ENCODE measurements around the gene DNAH2.
A peak's percentile ranks its signal among the peaks of the same experiment; 100 is the strongest.

Gene DNAH2

DNA sequence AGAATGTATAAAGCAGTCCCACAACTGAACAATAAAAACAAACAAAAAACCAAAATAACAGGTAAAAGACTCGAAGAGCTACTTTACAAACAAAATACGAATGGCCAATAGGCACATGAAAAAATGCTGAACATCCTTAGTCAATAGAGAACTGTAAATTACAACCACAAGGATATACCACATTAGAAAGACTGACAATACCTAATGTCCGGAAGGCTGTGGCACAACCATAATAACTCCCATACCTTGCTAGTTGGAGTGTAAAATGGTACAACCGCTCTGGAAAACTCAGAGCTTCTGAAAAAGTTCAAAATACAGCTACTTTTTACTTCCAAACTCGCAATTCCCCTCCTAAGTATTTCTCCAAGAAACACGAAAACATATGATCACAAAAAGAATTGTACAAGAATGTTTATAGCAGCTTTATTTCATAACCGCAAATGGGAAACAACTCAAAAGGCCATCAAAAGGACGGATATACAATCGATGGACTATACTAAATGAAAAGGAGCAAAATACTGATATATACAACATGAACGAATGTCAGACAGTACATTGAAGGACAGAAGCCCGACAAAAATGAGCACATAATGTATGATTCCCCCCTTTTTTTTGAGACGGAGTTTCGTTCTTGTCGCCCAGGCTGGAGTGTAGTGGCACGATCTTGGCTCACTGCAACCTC is 32.6 kb upstream of the DNAH2 start:
- no peak for DNase-seq (ENCODE audit: low read depth)
- TF ChIP-seq, protein P1, sequence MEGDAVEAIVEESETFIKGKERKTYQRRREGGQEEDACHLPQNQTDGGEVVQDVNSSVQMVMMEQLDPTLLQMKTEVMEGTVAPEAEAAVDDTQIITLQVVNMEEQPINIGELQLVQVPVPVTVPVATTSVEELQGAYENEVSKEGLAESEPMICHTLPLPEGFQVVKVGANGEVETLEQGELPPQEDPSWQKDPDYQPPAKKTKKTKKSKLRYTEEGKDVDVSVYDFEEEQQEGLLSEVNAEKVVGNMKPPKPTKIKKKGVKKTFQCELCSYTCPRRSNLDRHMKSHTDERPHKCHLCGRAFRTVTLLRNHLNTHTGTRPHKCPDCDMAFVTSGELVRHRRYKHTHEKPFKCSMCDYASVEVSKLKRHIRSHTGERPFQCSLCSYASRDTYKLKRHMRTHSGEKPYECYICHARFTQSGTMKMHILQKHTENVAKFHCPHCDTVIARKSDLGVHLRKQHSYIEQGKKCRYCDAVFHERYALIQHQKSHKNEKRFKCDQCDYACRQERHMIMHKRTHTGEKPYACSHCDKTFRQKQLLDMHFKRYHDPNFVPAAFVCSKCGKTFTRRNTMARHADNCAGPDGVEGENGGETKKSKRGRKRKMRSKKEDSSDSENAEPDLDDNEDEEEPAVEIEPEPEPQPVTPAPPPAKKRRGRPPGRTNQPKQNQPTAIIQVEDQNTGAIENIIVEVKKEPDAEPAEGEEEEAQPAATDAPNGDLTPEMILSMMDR (conservative IDR thresholded peaks at IDR 0.05; ENCODE audit: low read depth, low read length), result no peak
- H3K4me3 ChIP-seq (ENCODE audit: low read length), result peak overlapping the region; percentile 97

DNA sequence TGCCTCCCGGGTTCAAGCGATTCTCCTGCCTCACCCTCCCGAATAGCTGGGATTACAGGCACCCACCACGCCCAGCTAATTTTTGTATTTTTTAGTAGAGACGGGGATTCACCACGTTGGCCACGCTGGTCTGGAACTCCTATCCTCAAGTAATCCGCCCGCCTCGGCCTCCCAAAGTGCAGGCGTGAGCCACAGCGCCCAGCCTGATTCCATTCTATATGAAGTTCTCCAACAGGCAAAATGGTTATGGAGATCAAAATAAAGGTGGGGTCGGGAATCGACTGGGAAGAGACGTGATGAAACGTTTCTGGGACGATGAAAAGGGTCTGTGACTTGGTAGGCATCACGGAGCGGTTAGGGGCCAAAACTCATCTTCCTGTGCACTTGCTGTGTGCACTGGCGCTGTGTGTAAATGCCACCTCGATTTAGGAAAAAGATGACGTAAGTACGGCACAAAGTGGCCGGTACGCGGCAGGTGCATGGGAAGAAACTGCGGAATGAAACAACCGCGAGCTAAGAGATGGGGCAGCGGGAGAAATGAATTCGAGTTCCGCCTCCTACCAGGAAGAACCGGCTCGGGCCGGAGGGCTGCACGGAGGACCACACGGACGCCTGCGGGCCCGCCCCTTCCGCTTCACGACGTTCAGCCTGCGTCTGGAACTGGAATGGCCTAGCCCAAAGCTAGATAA is 31.9 kb upstream of the DNAH2 start:
- peak; percentile 75 for DNase-seq (ENCODE audit: low read depth)
- peak overlapping the region; percentile 97 for H3K4me3 ChIP-seq (ENCODE audit: low read length)
- TF ChIP-seq, protein P1 (conservative IDR thresholded peaks at IDR 0.05; ENCODE audit: low read depth, low read length), result no peak

DNA sequence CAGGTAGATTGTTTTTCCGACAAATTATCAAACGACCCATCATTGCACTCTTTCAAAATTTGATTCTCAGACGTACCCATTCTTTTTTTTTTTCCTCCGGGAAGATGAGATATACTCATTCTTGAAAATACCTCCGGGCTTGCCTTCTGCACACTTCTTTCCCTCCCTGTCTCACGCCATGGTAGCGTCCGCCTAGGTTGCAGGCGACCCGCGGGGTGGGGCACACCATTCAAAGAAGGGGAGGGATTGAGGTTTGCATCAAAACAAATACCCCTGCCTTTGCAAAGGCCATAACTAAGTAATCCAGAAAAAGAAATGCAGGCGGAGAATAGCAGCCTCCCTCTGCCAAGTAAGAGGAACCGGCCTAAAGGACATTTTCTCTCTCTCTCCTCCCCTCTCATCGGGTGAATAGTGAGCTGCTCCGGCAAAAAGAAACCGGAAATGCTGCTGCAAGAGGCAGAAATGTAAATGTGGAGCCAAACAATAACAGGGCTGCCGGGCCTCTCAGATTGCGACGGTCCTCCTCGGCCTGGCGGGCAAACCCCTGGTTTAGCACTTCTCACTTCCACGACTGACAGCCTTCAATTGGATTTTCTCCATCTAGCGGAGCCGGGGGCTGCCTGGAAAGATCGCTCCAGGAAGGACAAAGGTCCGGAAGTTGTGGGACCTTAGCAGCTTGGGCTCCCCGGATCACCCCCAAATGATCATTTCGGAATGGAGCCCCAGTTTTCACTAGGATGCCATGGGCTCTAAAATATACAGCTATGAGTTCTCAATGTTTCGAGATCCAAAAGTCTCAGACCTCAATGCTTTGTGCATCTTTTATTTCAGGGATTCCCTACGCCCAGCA is 31.1 kb upstream of the DNAH2 start:
- peak overlapping the region; percentile 97 for H3K4me3 ChIP-seq (ENCODE audit: low read length)
- peak; percentile 47 for DNase-seq (ENCODE audit: low read depth)
- TF ChIP-seq, protein P1 (conservative IDR thresholded peaks at IDR 0.05; ENCODE audit: low read depth, low read length), result no peak

DNA sequence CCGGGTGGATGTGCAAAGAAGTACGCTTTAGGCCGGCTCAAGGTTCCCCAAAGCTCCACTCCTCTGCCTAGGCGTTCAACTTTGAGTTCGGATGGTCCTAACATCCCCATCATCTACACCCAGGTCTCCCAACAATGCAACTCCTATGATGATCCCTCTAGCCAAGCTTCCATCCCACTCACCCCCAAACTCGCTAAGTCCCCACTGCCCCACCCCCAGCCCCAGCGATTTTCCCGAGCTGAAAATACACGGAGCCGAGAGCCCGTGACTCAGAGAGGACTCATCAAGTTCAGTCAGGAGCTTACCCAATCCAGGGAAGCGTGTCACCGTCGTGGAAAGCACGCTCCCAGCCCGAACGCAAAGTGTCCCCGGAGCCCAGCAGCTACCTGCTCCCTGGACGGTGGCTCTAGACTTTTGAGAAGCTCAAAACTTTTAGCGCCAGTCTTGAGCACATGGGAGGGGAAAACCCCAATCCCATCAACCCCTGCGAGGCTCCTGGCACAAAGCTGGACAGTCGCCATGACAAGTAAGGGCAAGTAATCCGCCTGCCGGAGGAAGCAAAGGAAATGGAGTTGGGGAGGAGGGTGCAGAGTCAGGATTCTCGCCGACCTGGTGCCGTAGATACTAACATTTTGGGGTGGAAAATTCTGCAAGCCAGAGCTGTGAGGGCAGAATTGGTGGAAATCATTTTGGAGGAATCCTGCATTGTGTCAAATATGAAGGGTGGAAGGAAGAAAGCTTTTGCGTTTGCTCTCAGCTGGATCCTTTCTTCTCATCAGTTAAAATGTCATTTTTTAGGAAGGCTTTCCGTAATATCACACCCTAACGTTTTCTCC is 30.3 kb upstream of the DNAH2 start, which contains the start of gene TP53:
TSS of gene TP53 (minus strand) at position 419 of the 836 bp plus-strand sequence. CDS start 10,896 bp downstream, outside the sequence.
- peak within 1 kb of the TSS; percentile 97 for H3K4me3 ChIP-seq (ENCODE audit: low read length)
- peak; percentile 78 for DNase-seq (ENCODE audit: low read depth)
- TF ChIP-seq, protein P1 (conservative IDR thresholded peaks at IDR 0.05; ENCODE audit: low read depth, low read length), result no peak

DNA sequence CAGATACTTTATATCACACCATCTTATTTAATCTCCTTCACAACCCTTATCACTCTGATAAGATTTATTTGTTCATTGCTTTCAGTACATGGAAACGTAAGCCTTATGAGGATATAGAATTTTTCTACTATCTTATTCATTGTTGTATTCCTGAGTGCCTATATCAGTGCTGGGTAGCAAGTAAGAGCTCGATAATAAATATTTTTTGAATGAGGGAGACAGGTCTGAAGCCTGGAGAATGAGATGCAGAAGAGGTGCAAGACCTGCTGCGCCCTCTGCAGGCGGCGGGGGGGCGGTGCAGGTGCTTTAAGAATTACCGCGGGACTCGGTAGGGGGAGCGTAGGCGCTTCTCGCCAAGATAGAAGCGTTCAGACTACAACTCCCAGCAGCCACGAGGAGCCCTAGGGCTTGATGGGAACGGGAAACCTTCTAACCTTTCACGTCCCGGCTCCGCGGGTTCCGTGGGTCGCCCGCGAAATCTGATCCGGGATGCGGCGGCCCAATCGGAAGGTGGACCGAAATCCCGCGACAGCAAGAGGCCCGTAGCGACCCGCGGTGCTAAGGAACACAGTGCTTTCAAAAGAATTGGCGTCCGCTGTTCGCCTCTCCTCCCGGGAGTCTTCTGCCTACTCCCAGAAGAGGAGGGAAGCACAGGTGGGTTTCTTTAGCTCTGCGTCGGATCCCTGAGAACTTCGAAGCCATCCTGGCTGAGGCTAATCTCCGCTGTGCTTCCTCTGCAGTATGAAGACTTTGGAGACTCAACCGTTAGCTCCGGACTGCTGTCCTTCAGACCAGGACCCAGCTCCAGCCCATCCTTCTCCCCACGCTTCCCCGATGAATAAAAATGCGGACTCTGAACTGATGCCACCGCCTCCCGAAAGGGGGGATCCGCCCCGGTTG is 29.4 kb upstream of the DNAH2 start, which contains the start of gene WRAP53:
TSS of gene WRAP53 (plus strand) at position 570 of the 900 bp plus-strand sequence. CDS start at position 742, 172 bp downstream.
- H3K4me3 ChIP-seq (ENCODE audit: low read length), result peak within 1 kb of the TSS; percentile 97
- peak; percentile 96 for DNase-seq (ENCODE audit: low read depth)
- TF ChIP-seq, protein P1 (conservative IDR thresholded peaks at IDR 0.05; ENCODE audit: low read depth, low read length), result peak; percentile 94

All from retinal pigment epithelial cell (primary cell).